ENCODE data around the gene SRRM3. TPM values are rescaled to one million over a fixed set of nuclear protein-coding genes. Genes with fewer than 3 reads are reported as not detected.

SRRM3 gene
- polyA plus RNA-seq, 1 of the 3 experiments (the other 2 are of a cell fraction), result 2.7 TPM

DNA sequence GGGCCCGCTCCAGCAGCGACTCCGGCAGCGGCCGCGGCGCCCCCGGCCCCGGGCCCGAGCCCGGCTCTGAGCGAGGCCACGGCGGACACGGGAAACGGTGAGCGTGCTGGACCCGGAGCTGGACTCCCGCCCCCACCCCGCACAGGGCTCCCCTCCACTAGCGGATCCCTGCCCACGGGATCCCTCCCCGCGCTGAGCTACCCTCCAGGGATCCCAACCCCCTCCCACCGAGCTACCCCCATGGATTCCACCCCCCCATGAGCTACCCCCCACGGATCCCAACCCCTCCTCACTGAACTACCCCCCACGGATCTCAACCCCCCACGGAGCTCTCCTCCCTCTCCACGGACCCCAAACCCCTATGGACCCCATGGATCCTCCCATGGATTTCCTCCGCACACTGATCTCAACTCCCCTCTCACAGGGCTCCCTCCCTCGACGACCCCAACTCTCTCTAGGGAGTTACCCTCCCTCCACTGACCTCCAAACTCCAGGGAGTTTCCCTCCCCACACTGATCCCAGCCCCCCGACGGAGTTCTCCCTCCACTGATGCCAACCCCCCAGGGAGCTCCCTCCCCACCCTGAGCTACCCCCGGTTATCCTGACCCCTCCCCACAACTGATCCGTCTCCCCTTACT, 80.1 kb downstream of the SRRM3 start:
- H2AFZ ChIP-seq (ENCODE audit: low read depth), result no peak overlapping the region
- H3K4me1 ChIP-seq (ENCODE audit: control insufficient read depth in 1 of 2, insufficient read depth in 2 of 2, low read depth in 1 of 2, low read length in 1 of 2), result peaks cover 3 to 8% of the 10 kb centered on the region in 2 experiments; a peak in 2 of 4 replicates
- WGBS (ENCODE audit: low lambda C conversion rate), result 25% methylated on average over 28 of the region's 36 CpGs
- no peak overlapping the region for H3K27ac ChIP-seq (ENCODE audit: low read depth in 2 of 2, low read length in 1 of 2)
- peak overlapping the region; percentile 36; the same call in 1 of the 2 replicates for H3K9ac ChIP-seq
- H3K36me3 ChIP-seq (replicated peaks in 1 of 2; ENCODE audit: control insufficient read depth in 1 of 2, insufficient read depth in 2 of 2, low read length in 1 of 2), result no peaks in the 10 kb centered on the region
- H3K9me3 ChIP-seq, result no peaks in the 10 kb centered on the region
- H3K4me2 ChIP-seq, result peak overlapping the region; percentile 68; the same call in 1 of the 2 replicates
- H3F3A ChIP-seq (replicated peaks; ENCODE audit: insufficient read depth), result peaks cover 5% of the 10 kb centered on the region
- DNase-seq, result no peak
- no peaks in the 10 kb centered on the region for H3K9me2 ChIP-seq
- H3K4me3 ChIP-seq (ENCODE audit: low read depth in 2 of 2, low read length in 1 of 2), result peak overlapping the region; percentile 32 to 41; a peak in 3 of 4 replicates
- ChIA-PET CTCF (interaction anchor here (1.0 to 31.3 kb wide), 6 partner anchors 10 to 104 kb away, joined by 4 to 774 read pairs (median 21); partner anchors contain the start of gene SRRM3), POLR2A (no interaction called here)
- H4K20me1 ChIP-seq (ENCODE audit: insufficient read depth), result no peaks in the 10 kb centered on the region
- no peaks in the 10 kb centered on the region for H3K79me2 ChIP-seq (ENCODE audit: insufficient read depth)
- no peaks in the 10 kb centered on the region for H3K27me3 ChIP-seq (ENCODE audit: insufficient read depth)
- no peak for TF ChIP-seq RAD21 (IDR thresholded peaks at IDR 0.05; ENCODE audit: low read length)
- no peak for TF ChIP-seq TAF1 (IDR thresholded peaks at IDR 0.05; ENCODE audit: borderline replicate concordance, low read depth, low read length)
- TF ChIP-seq, protein P1, sequence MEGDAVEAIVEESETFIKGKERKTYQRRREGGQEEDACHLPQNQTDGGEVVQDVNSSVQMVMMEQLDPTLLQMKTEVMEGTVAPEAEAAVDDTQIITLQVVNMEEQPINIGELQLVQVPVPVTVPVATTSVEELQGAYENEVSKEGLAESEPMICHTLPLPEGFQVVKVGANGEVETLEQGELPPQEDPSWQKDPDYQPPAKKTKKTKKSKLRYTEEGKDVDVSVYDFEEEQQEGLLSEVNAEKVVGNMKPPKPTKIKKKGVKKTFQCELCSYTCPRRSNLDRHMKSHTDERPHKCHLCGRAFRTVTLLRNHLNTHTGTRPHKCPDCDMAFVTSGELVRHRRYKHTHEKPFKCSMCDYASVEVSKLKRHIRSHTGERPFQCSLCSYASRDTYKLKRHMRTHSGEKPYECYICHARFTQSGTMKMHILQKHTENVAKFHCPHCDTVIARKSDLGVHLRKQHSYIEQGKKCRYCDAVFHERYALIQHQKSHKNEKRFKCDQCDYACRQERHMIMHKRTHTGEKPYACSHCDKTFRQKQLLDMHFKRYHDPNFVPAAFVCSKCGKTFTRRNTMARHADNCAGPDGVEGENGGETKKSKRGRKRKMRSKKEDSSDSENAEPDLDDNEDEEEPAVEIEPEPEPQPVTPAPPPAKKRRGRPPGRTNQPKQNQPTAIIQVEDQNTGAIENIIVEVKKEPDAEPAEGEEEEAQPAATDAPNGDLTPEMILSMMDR (IDR thresholded peaks at IDR 0.05), result no peak
- TF ChIP-seq FOXJ3 (CRISPR knock-in tag; IDR thresholded peaks at IDR 0.05), result no peak
- no peak for TF ChIP-seq SMC3 (IDR thresholded peaks at IDR 0.05; ENCODE audit: low read depth, low read length)
- no peak for TF ChIP-seq TEAD4 (IDR thresholded peaks at IDR 0.05; ENCODE audit: borderline replicate concordance, insufficient read depth)

GRCh38 chr7:76282344-76283253, 80.9 kb downstream of the SRRM3 start:
- H3K4me1 ChIP-seq (ENCODE audit: control insufficient read depth in 1 of 2, insufficient read depth in 2 of 2, low read depth in 1 of 2, low read length in 1 of 2), result peaks cover 3 to 8% of the 10 kb centered on the region in 2 experiments; a peak in 2 of 4 replicates
- 95% methylated on average over 83 of the region's 98 CpGs for WGBS (ENCODE audit: low lambda C conversion rate)
- TF ChIP-seq ELF1 (IDR thresholded peaks at IDR 0.05) (no peak), MXI1 (IDR thresholded peaks at IDR 0.05; ENCODE audit: low read depth, low read length) (no peak), GATA2 (CRISPR knock-in tag; IDR thresholded peaks at IDR 0.05) (no peak), CHD2 (IDR thresholded peaks at IDR 0.05; ENCODE audit: low read length, partially characterized antibody) (no peak), PBX3 (IDR thresholded peaks at IDR 0.05) (no peak)
- no peaks in the 10 kb centered on the region for H3K79me2 ChIP-seq (ENCODE audit: insufficient read depth)
- peak overlapping the region in 1 of 2 experiments; percentile 12; a peak in 1 of 4 replicates for H3K4me3 ChIP-seq (ENCODE audit: low read depth in 2 of 2, low read length in 1 of 2)
- no peak overlapping the region for H2AFZ ChIP-seq (ENCODE audit: low read depth)
- no peak overlapping the region for H3K27ac ChIP-seq (ENCODE audit: low read depth in 2 of 2, low read length in 1 of 2)
- H3K4me2 ChIP-seq, result 0 out of 2 replicates have a peak overlapping the region, but pooled peaks have one; percentile 68
- no peak overlapping the region for H3K9ac ChIP-seq
- ChIA-PET POLR2A (no interaction called here), CTCF (interaction anchor here (1.0 to 31.3 kb wide), 6 partner anchors 9 to 105 kb away, joined by 4 to 774 read pairs (median 21); partner anchors contain the start of gene SRRM3)
- peaks cover 5% of the 10 kb centered on the region for H3F3A ChIP-seq (replicated peaks; ENCODE audit: insufficient read depth)
- H3K9me3 ChIP-seq, result no peaks in the 10 kb centered on the region
- DNase-seq, result peak; percentile 60
- H4K20me1 ChIP-seq (ENCODE audit: insufficient read depth), result no peaks in the 10 kb centered on the region
- H3K9me2 ChIP-seq, result no peaks in the 10 kb centered on the region
- H3K27me3 ChIP-seq (ENCODE audit: insufficient read depth), result no peaks in the 10 kb centered on the region
- no peaks in the 10 kb centered on the region for H3K36me3 ChIP-seq (replicated peaks in 1 of 2; ENCODE audit: control insufficient read depth in 1 of 2, insufficient read depth in 2 of 2, low read length in 1 of 2)
